Stimulated activated CD8-positive, alpha-beta memory T cell treated with anti-CD3 and anti-CD28 coated beads, Interleukin-7, amount 100 ng/mL, for 4 hours (primary cell): ENCODE measurements around the gene SLC38A2.
"Not testable (repeated sequence)": the region's sequence is repeated elsewhere in the genome, so short reads cannot be mapped to it uniquely, and the experiment has no call there.

Experiments
- DNase-seq, 2 donors: peaks; one replicate each; pipeline ENCODE4 v3.0.0-alpha.2; 2020; ENCODE audit warnings: low read depth in 2 of 2

Gene SLC38A2

DNA sequence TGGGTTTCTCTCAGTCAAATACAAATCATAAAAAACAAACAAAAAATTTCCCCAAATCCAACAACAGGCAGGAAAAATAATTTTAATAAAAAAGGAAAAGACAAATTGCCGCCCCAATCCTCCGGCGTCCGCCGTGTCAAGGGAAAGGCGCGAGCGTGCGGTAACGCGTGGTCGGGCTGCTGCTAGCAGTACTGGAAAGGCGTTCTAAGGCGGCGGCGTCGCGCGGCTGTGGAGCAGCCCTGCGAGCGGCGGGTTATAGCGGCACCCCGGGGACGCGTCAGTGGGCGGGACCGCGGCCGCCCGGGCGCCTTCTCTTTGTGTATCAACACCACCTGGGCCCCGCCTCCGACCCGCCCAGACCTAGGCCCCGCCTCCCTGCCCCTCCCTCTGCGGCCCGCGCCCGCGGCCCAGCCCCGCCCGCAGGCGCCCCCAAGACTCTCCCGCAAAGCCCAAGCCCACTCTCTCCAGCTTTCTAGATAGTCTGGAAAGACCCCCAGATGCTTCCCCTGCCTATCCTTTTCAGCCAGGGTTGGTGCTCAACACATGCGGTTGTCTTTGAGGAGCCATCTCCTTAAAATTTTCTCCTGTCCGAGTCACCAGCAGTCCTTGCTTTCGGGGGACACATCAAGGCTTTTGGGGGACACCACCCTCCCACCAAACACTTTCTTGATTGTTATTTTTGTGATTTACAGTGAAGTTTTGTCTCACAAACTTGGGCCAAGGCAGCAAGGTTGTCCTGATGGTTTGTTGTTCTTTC lies at the start of gene SLC38A2:
SLC38A2 (minus strand) TSS at position 230 of the 757 bp plus-strand sequence. CDS start 1,480 bp downstream, outside the sequence.
- peak; percentile 92 to 97 for DNase-seq

- no peak for DNase-seq
These were observed 47.1 kb upstream of the SLC38A2 start for GRCh38 chr12:46419675-46420074.

DNA sequence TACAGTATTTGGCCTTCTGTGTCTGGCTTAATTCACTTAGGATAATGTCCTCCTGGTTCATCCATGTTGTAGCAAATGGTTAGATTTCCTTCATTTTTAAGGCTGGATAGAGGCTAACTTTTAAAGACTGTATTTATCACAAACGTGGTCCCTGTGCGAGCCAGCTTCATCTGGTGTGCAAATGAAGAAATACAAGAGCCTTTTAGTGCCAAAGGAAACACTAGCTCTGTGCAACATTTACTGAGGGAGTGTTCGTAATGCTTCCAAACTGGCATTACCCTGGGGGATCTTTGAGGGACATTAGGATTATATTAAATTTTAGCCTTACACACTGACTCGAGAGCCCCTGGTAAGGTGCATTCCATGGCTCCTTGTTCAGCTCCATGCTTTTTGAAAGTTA lies 43.0 kb upstream of the SLC38A2 start:
- no peak for DNase-seq

DNA sequence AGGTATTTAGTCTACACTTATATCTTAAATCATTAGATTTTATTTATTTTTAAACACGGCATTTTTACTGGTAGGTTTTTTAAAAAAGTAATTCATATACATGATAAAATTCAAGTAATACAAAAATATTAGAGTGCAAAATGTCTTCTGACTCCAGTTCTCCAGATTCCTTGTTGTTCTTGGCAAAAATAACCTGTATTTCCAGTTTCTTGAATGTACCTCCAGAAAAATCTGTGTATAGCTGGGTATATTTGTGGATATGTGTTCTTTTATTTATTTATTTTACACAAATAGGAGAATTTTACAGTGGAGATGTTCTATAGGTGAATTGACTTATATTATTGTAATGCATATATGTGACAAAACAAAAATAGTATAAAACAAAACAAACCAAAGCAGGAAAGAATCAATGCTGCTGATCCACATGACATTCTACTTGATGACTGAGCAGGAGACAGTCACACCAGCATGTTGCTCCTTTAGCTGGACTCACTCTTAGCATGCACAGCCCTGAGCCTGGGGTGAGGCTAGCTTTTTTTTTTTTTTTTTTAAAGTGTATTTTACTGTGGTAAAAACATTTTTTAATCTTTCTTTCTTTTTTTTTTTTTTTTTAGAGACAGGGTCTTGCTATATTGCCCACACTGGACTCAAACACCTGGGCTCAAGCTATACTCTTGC lies 42.2 kb upstream of the SLC38A2 start:
- no peak for DNase-seq

- no peak for DNase-seq
These were observed 40.8 kb upstream of the SLC38A2 start for GRCh38 chr12:46413368-46413767.

DNA sequence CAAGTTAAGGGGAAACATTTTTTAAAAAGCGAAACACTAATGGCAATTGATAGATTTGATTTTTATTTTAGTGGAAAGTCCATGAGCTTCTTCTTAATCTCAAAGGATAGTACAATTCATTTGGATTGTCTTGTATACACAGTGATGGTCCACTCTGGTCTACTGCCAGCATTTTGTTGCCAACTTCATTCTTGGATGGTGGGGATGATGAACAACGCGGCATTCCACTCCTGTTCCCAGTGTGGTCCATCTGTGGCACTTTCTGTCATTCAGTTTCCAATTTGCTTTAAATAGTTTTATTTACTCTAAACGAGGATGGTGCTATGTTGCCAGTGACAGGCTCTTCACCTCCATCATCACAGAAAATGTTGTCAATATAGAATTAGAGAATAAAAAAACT lies 40.3 kb upstream of the SLC38A2 start:
- no peak for DNase-seq

DNA sequence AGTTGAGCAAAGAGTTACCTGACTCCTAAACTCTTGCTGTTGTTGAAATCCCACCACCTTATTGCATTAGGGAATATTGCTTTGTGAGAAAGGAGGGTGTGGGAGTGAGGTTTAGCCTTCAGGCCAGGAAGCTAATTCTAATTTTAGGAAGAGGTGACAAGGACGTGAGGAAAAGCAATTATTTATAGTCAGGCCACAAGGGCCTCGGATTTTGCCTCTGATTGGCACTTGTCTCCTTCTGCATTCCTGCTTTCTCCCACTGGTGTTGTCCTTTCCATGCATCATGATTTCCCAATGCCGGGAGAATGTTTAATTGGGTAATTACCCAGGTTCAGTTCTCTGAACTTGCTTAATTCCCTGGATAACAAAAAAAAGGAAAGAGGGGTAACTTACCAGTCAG lies 37.9 kb upstream of the SLC38A2 start:
- DNase-seq, result no peak

DNA sequence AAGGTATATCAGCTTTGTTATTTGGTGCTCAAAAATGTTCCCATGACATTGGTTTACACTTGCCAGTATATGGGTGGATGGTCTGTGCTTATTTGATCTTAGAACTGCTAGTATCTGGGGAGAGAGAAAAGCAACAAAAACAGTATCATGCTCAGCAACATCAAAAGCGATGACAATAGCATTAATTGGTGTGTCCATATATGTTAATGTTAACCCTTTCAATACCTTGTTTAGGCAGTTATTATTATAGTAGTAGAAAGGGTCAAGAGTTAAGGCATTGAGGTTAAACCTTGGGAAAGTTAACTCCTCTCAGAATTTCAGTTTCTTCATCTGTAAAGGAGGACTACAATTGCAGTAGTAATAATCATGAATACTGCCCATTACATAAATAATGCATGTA lies 37.4 kb upstream of the SLC38A2 start:
- DNase-seq, result no peak

GRCh38 chr12:46409342-46409741 lies 36.8 kb upstream of the SLC38A2 start:
- DNase-seq, result no peak

DNA sequence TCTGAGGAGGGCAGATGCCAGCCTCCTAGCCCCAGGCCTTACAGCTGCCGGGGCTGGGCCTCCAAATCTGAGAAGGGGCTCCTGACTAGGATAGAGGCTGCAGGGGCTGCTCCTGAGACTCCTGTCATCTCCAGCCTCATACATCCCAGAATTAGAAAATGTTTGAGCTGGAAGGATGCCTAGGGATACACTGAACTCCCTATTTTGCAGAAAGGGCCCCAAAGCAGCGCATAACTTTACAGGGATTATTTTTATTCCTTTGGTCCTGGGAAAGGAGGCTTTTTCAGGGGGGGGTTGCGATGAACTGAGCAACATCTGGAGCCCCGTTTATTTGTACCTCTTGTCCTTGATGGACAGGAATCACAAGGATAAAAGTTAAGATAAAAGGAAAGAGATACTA lies 35.9 kb upstream of the SLC38A2 start:
- no peak for DNase-seq

GRCh38 chr12:46407361-46407760 lies 34.8 kb upstream of the SLC38A2 start:
- DNase-seq, result no peak

- no peak for DNase-seq
These were observed 33.9 kb upstream of the SLC38A2 start for GRCh38 chr12:46406352-46407027.

GRCh38 chr12:46404733-46405132 lies 32.2 kb upstream of the SLC38A2 start:
- no peak for DNase-seq

DNA sequence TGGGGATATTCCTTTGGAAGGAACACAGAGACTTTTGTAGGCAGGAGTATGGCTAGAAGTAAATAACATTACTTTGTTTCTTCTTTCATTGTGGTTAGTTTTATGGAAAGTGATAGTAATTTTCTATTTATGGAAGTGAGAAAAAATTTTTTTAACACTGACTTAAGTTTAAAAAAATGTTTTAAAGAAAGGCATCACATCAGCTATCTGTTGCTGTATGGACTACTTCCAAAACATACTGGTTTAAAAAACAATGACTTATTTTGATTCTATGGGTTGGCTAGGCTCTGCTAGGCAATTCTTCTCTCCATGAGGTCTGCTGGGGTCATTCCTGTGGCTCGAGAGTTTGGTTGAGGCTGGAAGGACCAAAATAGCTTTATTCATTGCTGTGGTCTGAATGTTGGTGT lies 31.7 kb upstream of the SLC38A2 start:
- DNase-seq, result no peak

DNA sequence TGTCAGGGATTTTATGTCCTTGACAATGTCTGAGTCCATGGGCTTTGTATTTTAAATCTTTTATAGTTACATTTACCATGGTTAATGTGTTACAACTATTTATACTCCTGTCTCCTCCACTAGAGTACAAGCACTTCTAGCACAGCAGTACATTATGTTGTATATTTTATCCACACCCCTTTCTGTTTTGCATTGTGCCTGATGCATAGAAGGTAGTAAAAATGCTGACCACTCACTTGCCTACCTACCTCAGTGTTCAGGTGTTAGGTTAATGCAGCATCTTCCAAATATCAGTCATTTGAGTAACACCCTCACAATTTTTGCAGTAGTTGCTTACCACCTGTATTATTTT lies 31.1 kb upstream of the SLC38A2 start:
- DNase-seq, result no peak

GRCh38 chr12:46402941-46403718 lies 30.6 kb upstream of the SLC38A2 start:
- no peak for DNase-seq

GRCh38 chr12:46402451-46402850 lies 29.9 kb upstream of the SLC38A2 start:
- DNase-seq, result no peak

DNA sequence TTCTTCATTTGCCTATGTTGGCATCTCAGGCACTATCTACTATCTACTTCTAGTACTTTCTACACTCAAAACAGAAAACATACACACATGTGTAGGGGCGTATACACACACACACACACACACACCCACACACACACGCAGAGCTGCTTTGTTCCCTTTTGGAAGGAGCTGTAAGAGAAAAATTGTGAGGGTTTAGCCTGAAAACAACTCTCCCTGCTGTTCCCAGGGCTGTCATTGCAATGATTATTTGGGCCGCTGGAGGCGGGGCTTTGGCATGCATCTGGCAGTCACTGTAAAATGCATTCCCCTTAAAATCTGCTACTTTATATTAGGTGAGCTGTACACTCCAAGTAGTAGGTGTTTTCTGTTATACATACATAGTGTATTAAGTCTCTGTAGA lies 29.1 kb upstream of the SLC38A2 start:
- DNase-seq, result no peak

DNA sequence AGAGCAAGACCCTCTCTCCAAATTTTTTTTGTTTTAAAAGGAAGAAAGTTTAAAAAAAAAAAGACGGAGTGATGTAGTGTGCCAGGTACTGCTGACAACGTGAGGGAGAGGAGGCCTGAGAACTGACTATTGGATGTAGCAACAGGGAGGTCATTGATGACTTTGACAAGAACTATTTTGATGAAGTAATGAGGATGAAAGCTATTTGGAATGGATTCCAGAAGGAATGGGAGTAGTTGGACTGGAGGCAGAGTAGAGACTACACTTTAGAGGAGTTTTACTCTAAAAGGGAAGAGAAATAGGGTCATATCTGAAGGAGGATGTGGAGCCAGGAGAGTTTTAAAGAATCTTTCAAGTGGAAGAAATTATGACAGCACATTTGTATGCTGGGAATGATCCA lies 27.8 kb upstream of the SLC38A2 start:
- no peak for DNase-seq

DNA sequence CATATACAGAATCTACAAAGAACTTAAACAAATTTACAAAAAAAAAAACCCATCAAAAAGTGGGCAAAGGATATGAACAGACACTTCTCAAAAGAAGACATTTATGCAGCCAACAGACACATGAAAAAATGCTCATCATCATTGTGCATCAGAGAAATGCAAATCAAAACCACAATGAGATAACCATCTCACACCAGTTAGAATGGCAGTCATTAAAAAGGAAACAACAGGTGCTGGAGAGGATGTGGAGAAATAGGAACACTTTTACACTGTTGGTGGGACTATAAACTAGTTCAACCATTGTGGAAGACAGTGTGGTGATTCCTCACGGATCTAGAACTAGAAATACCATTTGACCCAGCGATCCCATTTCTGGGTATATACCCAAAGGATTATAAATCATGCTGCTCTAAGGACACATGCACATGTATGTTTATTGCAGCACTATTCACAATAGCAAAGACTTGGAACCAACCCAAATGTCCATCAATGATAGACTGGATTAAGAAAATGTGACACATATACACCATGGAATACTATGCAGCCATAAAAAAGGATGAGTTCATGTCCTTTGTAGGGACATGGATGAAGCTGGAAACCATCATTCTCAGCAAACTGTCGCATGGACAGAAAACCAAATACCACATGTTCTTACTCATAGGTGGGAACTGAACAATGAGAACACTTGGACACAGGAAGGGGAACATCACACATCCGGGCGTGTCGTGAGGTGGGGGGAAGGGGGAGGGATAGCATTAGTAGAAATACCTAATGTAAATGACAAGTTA lies 27.1 kb upstream of the SLC38A2 start:
- DNase-seq, result not testable (repeated sequence)

DNA sequence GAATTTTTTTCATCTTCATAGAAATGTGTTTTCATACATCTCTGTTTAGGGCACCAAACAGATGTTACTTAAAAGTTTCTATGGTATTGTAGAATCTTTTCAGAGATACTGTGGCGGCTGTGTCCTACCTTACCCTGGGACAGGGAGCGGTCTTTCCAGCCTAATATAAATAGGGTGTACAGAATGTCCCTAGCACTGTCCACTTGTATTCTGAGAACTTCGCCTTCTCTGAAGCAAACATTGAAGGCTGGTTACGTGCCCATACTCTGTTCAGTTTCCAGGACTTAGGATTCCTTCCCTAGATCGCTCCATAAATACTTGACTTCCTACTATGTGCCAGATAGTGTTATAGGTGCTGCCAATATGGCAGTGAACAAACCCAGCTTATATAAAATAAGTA lies 24.3 kb upstream of the SLC38A2 start:
- DNase-seq, result no peak
